ENCODE measurements around the gene TOPBP1. TPM values are rescaled to one million over a fixed set of nuclear protein-coding genes. Genes with fewer than 3 reads are reported as not detected.

Gene TOPBP1
- total and polyA plus RNA-seq, 9 of the 15 experiments (the other 6 are each of a cell fraction or from before 2014, with no cell fraction given) = 16.6 to 77.6 (median 58.2) TPM

DNA sequence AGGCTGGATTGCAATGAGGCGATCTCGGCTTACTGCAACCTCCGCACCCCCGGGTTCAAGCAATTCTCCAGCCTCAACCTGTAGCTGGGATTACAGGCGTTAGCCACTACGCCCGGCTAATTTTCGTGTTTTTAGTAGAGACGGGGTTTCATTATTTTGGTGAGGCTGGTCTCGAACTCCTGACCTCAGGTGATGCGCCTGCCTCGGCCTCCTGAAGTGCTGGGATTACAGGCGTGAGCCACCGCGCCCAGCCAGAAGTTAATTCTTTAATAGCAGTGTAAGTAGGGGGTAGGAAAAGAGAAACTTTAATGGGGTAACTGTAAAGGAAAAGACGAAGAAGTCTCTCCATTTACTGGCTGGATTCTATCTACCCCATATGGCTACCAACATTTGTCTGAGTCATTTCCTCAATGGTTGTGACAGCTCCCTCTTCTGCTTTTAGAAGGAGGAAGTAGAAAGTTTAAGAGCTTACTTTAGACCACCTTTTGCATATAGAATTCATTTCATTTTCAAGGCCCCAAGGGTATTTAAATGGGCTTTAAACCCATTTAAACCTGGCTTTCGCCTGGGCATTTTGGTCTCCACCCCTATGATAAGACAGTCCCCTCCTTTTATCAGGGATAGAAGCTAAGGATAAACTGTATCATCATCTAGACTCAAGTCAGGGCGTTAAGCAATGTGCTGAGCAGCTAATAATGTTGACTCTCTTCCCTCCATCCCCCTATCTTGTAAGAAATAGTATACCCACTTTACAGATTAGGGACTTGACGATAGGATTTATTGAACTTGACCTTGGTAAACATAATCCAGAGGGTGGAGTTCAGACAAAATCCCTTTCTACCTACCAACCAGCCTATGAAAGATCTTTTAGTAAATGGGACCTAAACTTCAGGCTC lies 89.3 kb downstream of the TOPBP1 start (continued):
- TF ChIP-seq, protein P1, sequence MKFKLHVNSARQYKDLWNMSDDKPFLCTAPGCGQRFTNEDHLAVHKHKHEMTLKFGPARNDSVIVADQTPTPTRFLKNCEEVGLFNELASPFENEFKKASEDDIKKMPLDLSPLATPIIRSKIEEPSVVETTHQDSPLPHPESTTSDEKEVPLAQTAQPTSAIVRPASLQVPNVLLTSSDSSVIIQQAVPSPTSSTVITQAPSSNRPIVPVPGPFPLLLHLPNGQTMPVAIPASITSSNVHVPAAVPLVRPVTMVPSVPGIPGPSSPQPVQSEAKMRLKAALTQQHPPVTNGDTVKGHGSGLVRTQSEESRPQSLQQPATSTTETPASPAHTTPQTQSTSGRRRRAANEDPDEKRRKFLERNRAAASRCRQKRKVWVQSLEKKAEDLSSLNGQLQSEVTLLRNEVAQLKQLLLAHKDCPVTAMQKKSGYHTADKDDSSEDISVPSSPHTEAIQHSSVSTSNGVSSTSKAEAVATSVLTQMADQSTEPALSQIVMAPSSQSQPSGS (CRISPR knock-in tag; IDR thresholded peaks at IDR 0.05) = no peak
- TF ChIP-seq, protein P2, sequence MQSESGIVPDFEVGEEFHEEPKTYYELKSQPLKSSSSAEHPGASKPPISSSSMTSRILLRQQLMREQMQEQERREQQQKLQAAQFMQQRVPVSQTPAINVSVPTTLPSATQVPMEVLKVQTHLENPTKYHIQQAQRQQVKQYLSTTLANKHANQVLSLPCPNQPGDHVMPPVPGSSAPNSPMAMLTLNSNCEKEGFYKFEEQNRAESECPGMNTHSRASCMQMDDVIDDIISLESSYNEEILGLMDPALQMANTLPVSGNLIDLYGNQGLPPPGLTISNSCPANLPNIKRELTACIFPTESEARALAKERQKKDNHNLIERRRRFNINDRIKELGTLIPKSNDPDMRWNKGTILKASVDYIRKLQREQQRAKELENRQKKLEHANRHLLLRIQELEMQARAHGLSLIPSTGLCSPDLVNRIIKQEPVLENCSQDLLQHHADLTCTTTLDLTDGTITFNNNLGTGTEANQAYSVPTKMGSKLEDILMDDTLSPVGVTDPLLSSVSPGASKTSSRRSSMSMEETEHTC (IDR thresholded peaks at IDR 0.05) = no peak
- TF ChIP-seq FOSL1 (tag; conservative IDR thresholded peaks at IDR 0.05) = peak; percentile 67
- TF ChIP-seq SRSF1 (IDR thresholded peaks at IDR 0.05; ENCODE audit: low read depth, low read length) = no peak
- no peak for TF ChIP-seq BMI1 (IDR thresholded peaks at IDR 0.05; ENCODE audit: low read length)
- TF ChIP-seq RBM22 (IDR thresholded peaks at IDR 0.05; ENCODE audit: low read depth, low read length, poor library complexity, severe bottlenecking) = no peak
- no peak for TF ChIP-seq CXXC5 (CRISPR knock-in tag; IDR thresholded peaks at IDR 0.05)
- TF ChIP-seq JUN (IDR thresholded peaks at IDR 0.05; ENCODE audit: borderline replicate concordance, low read depth, low read length) = no peak
- no peak for TF ChIP-seq JUN (CRISPR knock-in tag; IDR thresholded peaks at IDR 0.05; ENCODE audit: borderline replicate concordance)
- TF ChIP-seq TRIM28 (IDR thresholded peaks at IDR 0.05) = 0 out of 2 replicates have a peak, but pooled peaks have one; percentile 22
- TF ChIP-seq ADNP (tag; IDR thresholded peaks at IDR 0.05) = peak; percentile 68
- no peak for TF ChIP-seq ZNF77 (CRISPR knock-in tag; IDR thresholded peaks at IDR 0.05)
- TF ChIP-seq DNMT1 (IDR thresholded peaks at IDR 0.05) = no peak
- TF ChIP-seq JUND (IDR thresholded peaks at IDR 0.05; ENCODE audit: borderline replicate concordance, low read depth, low read length) = peak; percentile 41; the same call in 1 of the 2 replicates
- no peak for TF ChIP-seq JUND (tag; IDR thresholded peaks at IDR 0.05; ENCODE audit: borderline replicate concordance, low read depth, low read length)
- TF ChIP-seq, protein P3, sequence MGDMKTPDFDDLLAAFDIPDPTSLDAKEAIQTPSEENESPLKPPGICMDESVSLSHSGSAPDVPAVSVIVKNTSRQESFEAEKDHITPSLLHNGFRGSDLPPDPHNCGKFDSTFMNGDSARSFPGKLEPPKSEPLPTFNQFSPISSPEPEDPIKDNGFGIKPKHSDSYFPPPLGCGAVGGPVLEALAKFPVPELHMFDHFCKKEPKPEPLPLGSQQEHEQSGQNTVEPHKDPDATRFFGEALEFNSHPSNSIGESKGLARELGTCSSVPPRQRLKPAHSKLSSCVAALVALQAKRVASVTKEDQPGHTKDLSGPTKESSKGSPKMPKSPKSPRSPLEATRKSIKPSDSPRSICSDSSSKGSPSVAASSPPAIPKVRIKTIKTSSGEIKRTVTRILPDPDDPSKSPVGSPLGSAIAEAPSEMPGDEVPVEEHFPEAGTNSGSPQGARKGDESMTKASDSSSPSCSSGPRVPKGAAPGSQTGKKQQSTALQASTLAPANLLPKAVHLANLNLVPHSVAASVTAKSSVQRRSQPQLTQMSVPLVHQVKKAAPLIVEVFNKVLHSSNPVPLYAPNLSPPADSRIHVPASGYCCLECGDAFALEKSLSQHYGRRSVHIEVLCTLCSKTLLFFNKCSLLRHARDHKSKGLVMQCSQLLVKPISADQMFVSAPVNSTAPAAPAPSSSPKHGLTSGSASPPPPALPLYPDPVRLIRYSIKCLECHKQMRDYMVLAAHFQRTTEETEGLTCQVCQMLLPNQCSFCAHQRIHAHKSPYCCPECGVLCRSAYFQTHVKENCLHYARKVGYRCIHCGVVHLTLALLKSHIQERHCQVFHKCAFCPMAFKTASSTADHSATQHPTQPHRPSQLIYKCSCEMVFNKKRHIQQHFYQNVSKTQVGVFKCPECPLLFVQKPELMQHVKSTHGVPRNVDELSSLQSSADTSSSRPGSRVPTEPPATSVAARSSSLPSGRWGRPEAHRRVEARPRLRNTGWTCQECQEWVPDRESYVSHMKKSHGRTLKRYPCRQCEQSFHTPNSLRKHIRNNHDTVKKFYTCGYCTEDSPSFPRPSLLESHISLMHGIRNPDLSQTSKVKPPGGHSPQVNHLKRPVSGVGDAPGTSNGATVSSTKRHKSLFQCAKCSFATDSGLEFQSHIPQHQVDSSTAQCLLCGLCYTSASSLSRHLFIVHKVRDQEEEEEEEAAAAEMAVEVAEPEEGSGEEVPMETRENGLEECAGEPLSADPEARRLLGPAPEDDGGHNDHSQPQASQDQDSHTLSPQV (IDR thresholded peaks at IDR 0.05) = peak; percentile 71
- peak; percentile 69 for TF ChIP-seq NFE2 (IDR thresholded peaks at IDR 0.05; ENCODE audit: low read depth)
